C1 segment of cervical spinal cord (tissue), 14 donors: ENCODE data around the gene PTPRU.
A peak's percentile ranks its signal among the peaks of the same experiment; 100 is the strongest.

Experiments
- DNase-seq, 14 donors: peaks; one replicate each; lab custom pipeline; 2025; lab: John Stamatoyannopoulos, UW

PTPRU gene

DNA sequence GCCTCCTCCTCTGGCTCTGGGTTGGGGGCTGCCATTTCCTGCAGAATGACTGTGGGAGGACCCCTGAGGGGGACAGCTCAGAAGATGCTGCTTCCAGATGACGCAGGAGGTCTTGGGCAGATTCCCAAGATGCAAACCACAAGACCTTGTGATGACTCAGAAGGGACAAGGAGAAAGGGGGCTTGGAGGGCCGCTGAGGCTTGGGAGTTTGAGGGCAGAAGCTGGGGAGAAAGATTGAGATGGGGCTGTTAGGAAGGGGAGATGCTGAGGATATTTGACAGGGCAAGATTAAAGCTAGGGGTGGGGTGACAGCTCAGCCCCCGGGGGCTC, 7.5 kb downstream of the PTPRU start:
- DNase-seq: no peak

DNA sequence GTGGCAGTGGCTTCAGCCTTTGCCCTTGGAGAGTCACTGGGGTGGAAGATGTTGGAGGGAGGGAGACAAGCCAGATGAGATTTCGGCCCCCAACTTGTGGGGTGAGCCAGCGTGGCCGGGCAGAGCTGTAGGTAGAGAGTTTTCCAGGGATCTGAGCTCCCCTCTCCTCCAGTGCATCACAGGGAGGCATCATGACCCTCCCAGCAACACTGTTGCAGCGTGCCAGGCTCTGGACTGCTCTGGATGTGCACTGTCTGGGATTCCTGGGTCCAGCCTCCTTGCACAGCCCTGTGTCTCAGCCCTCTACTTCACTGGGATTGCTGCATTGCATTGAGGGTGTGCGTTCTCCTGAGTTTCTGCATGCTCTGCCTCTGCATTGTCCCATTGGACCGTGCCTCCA, 8.9 kb downstream of the PTPRU start:
- DNase-seq: no peak

DNA sequence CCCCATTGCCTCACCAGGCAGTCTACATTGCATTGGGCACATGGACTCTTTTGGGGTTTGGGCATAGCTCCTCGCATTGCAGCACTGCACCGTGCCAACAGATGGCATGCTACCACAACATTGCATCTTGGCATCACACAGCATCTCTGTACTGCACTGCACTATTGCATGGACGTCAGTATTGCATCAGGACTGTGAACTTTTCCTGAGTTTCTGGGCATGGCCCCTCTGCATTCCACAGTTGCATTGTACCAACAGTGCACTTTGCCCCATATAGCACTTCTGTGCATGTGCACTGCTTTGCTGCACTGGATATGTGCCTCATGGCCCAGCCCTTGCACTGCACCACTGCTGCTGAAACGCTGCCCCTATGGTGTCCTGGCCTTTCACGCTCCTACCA, 9.6 kb downstream of the PTPRU start:
- peak in 2 of 14 donors; percentile 14 to 18 for DNase-seq

DNA sequence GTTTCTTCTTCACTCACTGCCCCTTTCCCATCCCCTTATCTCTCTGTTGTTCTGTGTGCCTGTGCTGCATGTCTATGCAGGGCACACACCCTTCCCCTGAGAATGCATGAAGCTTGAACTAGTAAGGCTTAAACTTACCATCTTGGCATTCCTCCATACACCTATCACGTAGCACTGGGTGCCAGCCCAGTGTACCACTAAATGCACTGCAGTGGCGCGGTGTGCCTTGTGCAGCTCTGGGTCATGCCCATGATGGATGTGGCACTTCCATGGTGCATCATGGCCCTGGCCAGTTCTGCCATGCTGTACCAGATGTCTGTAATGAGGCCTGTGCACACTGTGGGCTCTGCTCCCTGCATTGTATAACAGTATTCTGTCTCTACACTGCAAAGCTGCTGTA, 10.7 kb downstream of the PTPRU start:
- no peak for DNase-seq

DNA sequence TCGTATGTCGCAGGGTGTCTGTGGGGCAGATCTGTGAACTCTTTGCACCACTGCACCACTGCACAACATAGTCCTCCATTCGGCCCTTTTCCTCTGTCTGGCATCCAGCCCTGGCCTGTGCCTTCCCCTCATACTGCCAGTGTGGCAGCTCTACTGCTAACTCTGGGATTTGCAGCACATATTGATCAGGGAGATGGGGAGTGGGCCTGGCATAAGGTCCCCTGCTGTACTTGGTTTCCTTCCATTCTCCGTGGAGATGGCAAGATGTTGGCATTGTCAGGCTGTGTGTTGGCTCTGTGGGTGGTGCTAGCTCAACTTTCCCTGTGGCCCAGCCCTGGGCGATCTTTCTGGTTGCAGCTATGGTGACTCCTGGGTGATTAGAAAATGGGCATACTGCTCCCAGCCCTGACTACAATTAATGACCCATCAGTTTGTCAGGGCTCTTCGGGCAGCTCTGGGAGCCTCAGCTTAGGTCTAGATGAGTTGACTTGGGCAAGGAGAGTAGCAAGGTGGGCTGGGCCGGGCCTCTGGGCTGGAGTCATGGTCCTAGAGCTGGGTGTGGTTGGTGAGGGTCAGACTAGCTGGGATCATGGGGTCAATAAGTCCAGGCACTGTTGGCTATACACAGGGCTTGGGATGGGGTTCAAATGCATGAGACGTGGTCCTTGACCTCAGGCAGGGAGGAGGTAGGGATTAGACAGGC, 11.4 kb downstream of the PTPRU start:
- no peak for DNase-seq

DNA sequence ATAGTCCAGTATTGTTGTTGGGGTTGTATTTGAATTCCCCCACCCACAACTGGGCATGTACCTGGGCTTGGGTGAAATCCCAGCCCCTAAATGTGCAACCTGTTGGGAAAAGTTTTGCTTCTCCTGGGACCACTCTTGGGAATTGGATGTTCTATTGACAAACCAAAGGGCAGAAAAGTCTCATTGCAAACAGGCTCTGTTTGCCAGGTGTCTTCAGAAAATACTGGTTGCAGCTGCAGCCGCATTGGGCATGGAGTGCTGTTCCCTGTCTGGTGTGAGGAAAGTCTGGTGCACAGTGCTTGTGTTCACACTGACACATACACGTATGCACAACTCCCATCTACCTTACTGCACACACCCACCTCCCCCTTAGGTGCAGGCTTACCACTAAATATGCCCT, 12.1 kb downstream of the PTPRU start:
- no peak for DNase-seq

DNA sequence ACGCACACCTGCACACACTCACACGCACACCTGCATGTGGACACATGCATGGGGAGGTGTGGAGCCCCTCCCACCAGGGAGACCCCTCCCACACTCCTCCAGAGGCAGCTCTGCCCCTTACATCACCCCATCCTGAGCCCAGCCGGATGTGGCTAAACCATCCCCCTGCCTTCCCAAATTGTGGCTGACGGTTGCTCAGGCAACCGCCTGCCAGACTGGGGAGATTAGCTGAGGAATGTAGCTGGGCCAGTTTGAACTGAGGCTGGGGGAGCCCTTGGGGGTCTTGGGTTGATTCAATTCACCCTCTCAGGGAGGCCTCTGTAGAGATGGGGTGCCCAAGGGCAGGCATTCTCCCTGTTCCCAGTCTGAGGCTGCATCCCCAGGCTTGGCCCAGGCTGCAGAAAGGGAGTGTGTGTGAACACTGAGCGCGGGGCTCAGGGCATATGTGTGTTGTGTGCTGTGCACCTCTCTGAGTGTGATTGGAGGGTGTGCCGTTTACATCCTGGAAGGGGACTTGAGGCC, 12.9 kb downstream of the PTPRU start:
- DNase-seq: no peak

DNA sequence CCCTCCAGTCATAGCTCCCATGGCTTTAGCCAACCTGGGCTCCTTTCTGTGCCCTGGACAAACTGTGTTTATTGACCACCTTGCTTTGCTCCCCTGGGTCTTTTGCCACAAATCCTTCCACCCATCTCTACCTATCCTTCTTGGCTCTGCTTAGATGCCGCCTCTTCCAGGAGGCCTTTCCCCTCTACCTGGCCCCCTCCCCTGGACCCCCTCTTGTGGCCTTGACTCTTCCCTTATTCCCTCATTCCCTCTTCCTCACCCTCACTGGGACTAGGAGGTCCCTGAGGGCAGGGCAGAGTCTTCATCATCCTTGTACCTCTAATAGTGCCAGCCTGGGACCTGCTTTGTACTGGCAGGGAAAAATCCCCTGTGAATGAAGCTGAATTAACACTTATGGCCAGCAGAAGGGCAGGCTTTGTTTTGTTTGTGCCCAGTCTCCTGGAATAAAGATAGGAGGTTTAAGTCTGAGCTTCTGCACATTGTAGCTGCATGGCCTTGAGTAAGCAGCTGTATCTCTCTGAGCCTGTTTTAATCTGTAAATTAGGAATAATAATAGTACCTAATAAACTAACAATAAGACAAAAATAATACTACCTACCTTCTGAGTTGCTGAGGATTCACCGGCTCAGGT, 13.7 kb downstream of the PTPRU start:
- no peak for DNase-seq

DNA sequence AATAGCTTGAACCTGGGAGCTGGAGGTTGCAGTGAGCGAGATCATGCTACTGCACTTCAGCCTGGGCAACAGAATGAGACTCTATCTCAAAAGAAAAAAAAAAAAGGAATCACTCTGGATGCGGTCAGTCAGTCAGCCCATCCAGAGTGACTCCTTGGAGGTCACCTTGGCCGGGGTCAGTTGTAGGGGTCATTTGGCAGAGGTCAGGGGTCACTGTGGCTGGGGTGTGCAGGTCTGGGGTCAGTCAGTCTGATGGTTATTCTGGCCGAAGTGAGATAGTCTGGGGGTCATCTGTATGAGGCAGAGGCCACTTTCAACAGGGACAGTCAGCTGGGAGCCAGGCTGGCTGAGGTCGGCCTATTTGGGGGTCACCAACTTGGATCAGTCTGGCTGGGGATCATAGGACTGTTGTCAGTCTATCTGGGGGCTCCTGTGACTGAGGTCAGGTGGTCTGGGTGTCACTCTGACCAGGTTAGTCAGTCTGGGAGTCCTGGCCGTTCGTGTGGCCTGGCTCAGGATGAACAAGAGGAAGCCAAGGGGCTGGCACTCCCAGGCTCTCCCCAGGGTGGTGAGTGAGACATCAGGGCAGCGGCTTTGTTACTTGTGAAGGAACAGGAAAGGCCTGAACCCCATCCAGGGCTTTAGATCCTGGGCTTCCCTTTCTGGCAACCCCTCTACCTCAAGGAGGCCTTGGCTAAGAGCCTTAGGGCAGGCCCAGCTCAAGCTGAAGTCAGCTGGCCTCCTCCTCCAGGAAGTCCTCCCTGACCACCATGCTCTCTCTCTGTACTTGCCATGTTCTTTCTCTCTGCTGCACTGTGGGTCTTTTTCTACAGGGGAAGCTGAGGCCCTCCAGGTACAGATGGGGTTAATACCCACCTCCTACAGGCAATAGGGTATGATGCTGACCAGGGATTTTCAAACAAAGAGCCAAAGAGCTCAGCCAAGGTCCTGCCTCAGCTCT, 15.1 kb downstream of the PTPRU start:
- DNase-seq: no peak

DNA sequence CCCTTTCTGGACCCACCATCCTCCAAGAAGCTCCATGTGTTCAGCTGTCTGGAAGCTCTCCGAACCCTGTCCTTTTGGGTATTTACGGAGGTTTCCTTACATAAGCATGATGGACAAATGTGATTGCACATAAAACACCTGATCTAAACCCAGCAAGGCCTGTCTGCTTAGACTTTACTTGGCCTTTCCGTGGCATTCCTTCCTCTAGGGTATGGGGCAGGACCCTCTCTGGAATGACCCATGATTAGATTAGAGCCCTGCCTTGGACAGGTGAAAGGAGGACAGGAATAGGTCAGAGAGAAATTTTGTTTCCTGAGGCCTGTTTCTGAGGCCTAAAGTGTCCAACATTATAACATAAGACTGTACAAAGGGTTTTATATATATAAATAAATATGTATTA, 16.9 kb downstream of the PTPRU start:
- no peak for DNase-seq

DNA sequence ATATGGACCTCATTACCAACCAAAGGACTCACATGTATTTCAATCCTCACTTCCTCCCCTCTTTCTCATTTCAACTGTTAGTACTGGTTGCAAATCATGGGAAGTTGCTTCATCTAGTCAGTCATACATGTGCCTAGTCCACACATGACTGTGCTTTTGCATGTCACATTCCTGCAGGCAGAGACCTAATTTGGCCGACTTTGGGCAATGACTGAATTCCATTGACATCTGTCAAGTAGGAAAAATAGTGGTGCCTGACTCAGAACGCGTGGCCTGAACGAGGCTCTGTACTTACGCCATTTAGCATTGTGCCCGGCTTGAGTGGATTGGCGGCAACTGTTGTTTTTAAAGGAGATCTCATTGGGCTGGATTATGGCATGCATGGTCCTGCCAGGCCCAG, 18.0 kb downstream of the PTPRU start:
- no peak for DNase-seq

DNA sequence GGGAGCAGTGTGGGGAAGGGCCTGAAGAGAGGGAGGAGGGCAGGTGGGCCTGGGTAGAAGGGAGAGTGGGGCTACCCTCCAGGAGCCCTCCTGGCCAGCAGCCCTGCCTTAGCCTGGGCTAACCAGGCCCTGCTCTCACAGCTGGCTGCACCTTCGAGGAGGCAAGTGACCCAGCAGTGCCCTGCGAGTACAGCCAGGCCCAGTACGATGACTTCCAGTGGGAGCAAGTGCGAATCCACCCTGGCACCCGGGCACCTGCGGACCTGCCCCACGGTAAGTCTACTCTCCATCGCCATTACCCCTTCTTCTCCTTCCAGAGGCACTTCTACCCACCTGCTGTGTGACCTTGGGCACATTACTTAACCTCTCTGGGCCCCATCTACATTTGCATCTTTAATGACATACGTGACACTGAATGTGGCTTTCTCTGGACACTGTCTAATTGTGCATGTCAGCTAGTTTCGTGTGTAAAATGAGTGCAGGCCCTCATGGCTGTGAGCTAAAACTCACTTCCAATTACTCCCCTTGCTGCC, 18.9 kb downstream of the PTPRU start:
- DNase-seq: no peak

DNA sequence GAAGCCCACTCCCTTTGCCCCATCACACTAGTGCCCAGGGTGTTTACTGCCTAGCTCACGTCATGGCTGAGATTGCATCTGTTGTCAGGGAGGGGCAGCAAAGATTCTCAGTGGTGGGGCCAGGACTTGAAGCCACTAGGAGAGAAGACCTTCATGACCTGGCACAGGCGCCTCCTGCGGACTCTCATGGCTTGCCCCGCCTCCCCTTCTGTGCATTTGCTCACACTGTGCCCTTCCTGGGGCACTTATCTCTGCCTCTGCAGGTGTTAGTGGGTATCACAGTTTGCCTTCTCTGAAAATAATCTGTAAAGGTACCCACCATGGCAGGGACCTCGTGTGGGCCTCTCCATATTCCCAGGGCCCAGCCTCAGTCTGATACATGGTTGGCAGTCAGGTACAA, 20.1 kb downstream of the PTPRU start:
- DNase-seq: no peak

DNA sequence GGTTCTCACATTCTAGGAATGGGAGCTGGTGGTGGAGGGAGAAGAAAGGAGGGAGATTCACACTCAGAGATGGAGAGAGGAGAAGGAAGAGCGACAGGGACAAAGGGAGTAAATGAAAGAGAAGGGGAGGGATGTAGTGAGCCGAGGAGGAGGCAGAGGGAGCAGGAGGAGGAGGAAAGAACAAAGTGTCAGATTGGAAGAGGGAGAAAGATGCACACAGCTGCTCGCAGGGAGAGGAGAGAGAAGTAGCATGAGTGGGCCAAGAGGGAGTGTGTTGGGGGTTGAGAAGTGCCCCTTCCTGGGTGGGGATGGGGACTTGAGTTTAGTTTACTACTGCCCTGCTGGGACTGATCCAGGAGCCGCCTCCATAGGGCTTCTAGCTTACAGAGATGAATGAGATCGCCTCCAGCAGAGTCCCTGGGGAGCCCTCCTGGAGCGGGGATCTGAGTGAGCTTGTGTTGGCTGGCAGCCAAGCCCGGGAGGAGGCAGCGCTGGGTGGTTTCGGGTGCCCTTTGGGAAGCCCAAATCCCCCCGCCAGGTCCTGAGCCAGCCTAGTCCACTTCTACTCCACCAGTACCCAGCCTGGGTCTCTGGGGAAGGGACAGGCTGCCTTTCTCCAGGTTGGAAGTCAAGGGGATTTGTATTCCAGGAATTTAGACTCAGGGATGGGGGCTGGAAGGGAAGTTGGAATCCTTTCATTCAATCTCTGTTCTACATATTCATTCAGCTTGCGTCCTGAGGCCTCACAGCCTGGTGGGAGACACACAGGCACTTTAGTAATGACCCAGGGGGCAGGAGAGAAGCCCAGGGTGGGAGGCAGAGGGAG, 20.9 kb downstream of the PTPRU start:
- peak in 1 of 14 donors; percentile 28 for DNase-seq

DNA sequence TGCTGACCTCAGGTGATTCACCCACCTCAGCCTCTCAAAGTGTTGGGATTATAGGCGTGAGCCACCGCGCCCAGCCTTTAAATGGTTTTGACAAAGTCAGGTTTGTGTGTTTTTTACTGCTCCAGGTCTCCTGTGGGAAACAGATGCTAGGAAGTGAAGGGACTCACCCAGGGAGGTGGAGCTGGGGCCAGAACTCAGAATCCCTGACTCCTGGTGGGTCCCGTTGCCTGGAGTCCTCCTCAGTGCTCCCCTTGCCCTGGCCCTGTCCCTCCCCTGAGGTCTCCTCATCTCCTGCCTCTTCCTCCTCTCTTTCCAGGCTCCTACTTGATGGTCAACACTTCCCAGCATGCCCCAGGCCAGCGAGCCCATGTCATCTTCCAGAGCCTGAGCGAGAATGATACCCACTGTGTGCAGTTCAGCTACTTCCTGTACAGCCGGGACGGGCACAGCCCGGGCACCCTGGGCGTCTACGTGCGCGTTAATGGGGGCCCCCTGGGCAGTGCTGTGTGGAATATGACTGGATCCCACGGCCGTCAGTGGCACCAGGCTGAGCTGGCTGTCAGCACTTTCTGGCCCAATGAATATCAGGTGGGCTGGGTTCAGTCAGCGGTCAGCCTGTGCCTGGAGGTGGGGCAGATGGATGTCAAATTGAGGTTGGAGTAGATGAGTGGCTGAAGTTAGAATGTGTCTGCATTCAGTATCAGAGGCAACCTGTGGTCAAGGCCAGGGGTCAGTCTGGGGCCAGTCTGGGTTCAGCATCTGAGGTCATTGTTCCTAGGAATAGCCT, 22.1 kb downstream of the PTPRU start:
- DNase-seq: no peak

DNA sequence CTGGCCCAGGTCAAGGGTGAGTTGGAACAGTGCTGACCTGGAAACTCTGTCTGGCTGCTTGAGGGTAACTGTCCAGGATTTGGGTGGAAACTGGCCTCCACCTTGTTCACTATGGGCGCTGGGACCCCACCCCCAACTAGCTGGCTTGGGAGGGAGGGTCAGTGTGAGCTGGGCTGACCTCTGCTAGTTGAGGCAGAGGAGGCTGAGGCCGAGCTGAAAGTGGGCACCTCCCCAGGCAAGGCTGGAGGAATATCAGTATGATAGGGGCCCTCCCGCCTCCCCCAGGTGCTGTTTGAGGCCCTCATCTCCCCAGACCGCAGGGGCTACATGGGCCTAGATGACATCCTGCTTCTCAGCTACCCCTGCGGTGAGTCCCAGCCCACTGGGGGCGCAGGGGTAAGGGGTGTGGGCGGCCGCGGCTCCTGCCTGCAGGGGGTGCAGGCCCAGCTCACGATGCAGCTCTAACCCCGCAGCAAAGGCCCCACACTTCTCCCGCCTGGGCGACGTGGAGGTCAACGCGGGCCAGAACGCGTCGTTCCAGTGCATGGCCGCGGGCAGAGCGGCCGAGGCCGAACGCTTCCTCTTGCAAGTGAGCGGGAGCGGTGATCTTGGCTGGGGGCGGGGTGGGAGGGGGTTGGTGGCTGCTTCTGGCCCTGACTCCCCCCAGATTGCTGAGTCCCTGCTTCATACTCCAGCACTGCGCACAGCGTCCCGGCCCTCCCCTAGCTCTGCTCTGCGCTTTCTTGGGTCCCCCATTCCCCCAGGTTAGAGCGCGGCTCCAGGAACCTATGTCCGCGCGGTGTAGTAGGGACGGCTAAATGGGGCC, 22.9 kb downstream of the PTPRU start:
- DNase-seq: no peak

DNA sequence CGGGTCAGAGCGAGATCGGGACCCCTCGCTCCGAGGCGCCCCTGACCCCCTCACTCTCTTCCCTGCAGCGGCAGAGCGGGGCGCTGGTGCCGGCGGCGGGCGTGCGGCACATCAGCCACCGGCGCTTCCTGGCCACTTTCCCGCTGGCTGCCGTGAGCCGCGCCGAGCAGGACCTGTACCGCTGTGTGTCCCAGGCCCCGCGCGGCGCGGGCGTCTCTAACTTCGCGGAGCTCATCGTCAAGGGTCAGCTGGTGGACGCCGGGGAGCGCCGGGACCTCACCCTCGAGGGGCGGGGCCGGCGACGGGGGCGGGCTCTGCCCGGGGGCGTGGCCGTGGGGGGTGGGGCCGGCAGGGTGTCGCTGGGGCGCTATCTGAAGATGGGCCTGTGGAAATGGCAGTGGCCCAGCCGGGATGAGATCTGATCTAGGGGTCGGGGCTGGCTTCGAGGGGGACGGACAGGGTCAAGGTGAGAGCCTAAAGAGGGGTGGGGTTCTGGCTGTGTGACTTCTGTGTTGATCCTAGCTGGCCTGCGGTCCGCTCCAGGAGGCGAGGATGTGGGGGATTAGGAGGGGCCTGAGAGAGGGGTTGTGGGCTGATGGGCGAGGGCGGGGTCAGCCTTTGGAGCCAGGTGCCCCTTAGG, 23.6 kb downstream of the PTPRU start:
- peak in 12 of 14 donors; percentile 7 to 60 (median 22) for DNase-seq

DNA sequence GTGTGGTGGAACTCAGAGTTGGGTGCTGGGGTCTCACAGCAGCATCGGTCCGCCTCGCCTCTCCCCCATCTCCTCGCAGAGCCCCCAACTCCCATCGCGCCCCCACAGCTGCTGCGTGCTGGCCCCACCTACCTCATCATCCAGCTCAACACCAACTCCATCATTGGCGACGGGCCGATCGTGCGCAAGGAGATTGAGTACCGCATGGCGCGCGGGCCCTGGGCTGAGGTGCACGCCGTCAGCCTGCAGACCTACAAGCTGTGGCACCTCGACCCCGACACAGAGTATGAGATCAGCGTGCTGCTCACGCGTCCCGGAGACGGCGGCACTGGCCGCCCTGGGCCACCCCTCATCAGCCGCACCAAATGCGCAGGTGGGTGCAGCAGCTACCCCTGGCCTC, 24.2 kb downstream of the PTPRU start:
- DNase-seq: no peak

DNA sequence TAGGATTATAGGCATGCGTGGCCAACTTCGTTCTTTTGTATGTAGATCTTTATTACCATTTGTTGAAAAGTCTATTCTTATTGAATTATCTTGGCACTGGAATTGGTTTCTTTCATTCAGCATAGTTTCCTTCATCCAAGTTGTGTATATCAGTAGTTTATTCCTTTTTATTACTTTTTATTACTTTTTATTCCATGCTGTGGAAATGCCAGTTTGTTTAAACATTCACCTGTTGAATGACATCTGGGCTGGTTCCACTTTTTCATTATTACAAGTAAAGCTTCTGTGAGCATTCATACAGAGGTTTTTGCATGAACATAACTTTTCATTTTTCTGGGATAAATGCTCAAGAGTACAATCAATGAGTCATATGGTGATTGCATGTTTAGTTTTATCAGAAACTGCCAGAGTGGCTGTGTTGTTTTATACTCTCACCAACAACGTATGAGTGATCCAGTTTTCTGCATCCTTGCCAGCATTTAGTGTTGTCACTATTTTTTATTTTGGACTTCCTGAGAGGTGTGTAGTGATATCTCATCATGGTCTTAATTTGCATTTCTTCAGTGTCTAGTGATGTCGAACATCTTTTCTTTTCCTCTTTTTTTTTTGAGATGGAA, 28.6 kb downstream of the PTPRU start:
- no peak for DNase-seq
